HL-60 (cell line): Measurements from ENCODE around the gene SHOC2.

Source experiments
- DNase-seq, 2 experiments: peaks; one replicate each; pipeline ENCODE4 v3.0.0-alpha.2; 2010 to 2020; ENCODE audit warnings: low read depth in 1 of 2, low spot score in 1 of 2
- H3K27ac ChIP-seq: fragments of 250-450 bp; sonication (Bioruptor Pico); replicated peaks from 2 replicates; pipeline ENCODE4 v1.5.1; 2020; ENCODE audit warnings: mild to moderate bottlenecking, moderate library complexity
- H3K27me3 ChIP-seq: fragments of 250-450 bp; sonication (Bioruptor Pico); 2 replicates; pipeline ENCODE4 v1.5.1; 2021; ENCODE audit warnings: mild to moderate bottlenecking, moderate library complexity; ENCODE audit not compliant: insufficient read depth, poor library complexity, severe bottlenecking
- H3K4me3 ChIP-seq: replicated peaks from 2 replicates; pipeline ENCODE4 v1.5.1; 2011; ENCODE audit warnings: mild to moderate bottlenecking, control low read depth, low read length; ENCODE audit not compliant: insufficient read depth
- GABPA ChIP-seq: IDR thresholded peaks from 2 replicates; pipeline ENCODE4 v1.6.1; 2012; ENCODE audit warnings: low read depth
- POLR2AphosphoS5 ChIP-seq: IDR thresholded peaks from 2 replicates; pipeline ENCODE4 v1.6.1; 2012; ENCODE audit warnings: low read depth
- SPI1 ChIP-seq: IDR thresholded peaks from 2 replicates; pipeline ENCODE4 v1.6.1; 2012; ENCODE audit warnings: low read depth, mild to moderate bottlenecking, borderline replicate concordance
- TF ChIP-seq, protein P1 (sequence below): IDR thresholded peaks from one replicate; pipeline ENCODE4 v1.5.1; 2011; ENCODE audit warnings: low read length, control low read depth, inconsistent platforms; ENCODE audit not compliant: insufficient read depth
- TF ChIP-seq, protein P2 (sequence below): IDR thresholded peaks from 2 replicates; pipeline ENCODE4 v1.6.1; 2012; ENCODE audit warnings: low read depth; ENCODE audit not compliant: insufficient replicate concordance

The SHOC2 gene

DNA sequence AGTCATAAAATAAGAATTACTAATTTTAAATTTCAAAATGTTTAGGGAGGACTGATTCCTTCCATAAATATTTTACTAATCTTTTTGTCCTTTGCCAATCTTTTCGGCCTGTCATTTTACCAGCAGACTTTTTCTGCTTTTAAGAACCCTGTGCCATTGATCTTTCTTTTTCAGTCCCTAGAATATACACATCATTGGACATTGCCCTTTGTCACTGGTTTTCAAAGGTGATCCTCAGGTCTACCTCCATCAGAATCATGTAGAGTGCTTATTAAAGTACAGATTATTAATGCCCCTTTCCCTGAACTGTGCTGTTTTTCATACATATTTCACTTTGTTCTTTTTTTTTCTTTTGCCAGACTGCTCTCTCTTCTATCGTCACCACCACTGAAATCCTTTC, 43.8 kb downstream of the SHOC2 start:
- Histone ChIP-seq H3K27me3 (no peaks in the 10 kb centered on the region), H3K4me3 (no peak overlapping the region), H3K27ac (no peak overlapping the region)
- DNase-seq: no peak
- TF ChIP-seq, protein P1, sequence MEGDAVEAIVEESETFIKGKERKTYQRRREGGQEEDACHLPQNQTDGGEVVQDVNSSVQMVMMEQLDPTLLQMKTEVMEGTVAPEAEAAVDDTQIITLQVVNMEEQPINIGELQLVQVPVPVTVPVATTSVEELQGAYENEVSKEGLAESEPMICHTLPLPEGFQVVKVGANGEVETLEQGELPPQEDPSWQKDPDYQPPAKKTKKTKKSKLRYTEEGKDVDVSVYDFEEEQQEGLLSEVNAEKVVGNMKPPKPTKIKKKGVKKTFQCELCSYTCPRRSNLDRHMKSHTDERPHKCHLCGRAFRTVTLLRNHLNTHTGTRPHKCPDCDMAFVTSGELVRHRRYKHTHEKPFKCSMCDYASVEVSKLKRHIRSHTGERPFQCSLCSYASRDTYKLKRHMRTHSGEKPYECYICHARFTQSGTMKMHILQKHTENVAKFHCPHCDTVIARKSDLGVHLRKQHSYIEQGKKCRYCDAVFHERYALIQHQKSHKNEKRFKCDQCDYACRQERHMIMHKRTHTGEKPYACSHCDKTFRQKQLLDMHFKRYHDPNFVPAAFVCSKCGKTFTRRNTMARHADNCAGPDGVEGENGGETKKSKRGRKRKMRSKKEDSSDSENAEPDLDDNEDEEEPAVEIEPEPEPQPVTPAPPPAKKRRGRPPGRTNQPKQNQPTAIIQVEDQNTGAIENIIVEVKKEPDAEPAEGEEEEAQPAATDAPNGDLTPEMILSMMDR: no peak

DNA sequence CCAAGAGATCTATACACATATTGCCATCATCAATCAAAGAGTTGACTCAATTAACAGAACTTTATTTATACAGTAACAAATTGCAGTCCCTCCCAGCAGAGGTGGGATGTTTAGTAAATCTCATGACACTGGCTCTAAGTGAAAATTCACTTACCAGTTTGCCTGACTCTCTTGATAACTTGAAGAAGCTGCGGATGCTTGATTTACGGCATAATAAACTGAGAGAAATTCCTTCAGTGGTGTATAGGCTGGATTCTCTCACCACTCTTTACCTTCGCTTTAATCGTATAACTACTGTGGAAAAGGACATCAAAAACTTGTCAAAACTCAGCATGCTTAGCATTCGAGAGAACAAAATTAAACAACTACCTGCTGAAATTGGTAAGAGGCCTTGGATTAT, 45.3 kb downstream of the SHOC2 start:
- TF ChIP-seq, protein P1: no peak
- TF ChIP-seq SPI1 (no peak), POLR2AphosphoS5 (no peak), GABPA (no peak)
- TF ChIP-seq, protein P2, sequence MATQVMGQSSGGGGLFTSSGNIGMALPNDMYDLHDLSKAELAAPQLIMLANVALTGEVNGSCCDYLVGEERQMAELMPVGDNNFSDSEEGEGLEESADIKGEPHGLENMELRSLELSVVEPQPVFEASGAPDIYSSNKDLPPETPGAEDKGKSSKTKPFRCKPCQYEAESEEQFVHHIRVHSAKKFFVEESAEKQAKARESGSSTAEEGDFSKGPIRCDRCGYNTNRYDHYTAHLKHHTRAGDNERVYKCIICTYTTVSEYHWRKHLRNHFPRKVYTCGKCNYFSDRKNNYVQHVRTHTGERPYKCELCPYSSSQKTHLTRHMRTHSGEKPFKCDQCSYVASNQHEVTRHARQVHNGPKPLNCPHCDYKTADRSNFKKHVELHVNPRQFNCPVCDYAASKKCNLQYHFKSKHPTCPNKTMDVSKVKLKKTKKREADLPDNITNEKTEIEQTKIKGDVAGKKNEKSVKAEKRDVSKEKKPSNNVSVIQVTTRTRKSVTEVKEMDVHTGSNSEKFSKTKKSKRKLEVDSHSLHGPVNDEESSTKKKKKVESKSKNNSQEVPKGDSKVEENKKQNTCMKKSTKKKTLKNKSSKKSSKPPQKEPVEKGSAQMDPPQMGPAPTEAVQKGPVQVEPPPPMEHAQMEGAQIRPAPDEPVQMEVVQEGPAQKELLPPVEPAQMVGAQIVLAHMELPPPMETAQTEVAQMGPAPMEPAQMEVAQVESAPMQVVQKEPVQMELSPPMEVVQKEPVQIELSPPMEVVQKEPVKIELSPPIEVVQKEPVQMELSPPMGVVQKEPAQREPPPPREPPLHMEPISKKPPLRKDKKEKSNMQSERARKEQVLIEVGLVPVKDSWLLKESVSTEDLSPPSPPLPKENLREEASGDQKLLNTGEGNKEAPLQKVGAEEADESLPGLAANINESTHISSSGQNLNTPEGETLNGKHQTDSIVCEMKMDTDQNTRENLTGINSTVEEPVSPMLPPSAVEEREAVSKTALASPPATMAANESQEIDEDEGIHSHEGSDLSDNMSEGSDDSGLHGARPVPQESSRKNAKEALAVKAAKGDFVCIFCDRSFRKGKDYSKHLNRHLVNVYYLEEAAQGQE: no peak
- H3K4me3 ChIP-seq: no peak overlapping the region

DNA sequence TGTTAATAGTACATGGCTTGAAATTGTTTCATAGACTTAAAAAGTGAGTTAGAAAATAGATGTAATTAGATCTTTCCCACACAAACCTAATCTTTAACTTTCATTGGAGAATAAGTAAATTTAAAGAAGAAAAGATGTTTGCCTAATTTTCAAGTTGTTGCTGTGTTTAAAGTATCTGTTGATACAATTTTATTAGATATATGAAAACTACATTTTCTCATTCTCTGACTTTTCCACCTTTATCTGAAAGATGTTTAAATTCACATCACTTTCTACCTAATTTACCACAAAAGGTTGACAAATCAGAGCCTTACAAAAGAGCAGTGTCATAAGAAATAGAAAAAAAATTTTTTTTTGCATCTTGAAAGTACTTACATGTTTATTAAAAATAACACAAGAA, 45.8 kb downstream of the SHOC2 start:
- TF ChIP-seq, protein P2: no peak
- no peaks in the 10 kb centered on the region for H3K27me3 ChIP-seq
- no peak for DNase-seq
- H3K27ac ChIP-seq: no peak overlapping the region
- H3K4me3 ChIP-seq: no peak overlapping the region

More for the DNA sequence above, 45.3 kb downstream of the SHOC2 start:
- Histone ChIP-seq H3K27me3 (no peaks in the 10 kb centered on the region), H3K27ac (no peak overlapping the region)
- DNase-seq: no peak

DNA sequence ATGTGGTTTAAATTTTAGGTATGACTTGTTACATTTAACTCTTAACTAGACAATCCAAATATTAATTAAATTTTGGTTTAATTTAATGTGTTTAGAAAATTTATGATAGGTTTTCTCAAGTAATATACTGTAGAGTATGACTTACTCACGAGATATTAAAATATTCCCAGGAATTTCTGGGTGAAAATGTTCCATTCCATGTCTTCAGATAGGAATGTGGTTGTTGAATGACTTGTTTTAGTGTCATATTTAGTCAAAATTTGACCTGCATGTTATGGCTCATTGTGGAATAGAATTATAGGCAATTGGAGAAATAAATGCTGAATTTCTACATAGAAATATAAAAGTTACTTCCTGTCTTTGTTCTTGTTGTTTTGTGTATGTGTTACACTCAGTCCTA, 46.7 kb downstream of the SHOC2 start:
- no peak for DNase-seq
- H3K4me3 ChIP-seq: no peak overlapping the region
- no peak overlapping the region for H3K27ac ChIP-seq
- no peak for TF ChIP-seq POLR2AphosphoS5
- TF ChIP-seq SPI1: no peak
- no peak for TF ChIP-seq GABPA
- TF ChIP-seq, protein P1: no peak
- TF ChIP-seq, protein P2: no peak
- H3K27me3 ChIP-seq: no peaks in the 10 kb centered on the region
